Thyroid gland (tissue), 4 donors: Measurements from ENCODE around the gene DNAJC3. TPM values are rescaled to one million over a fixed set of nuclear protein-coding genes. Genes with fewer than 3 reads are reported as not detected.
"Not testable (repeated sequence)": the region's sequence is repeated elsewhere in the genome, so short reads cannot be mapped to it uniquely, and the experiment has no call there.

Experiments
- DNase-seq, 2 donors: peaks; one replicate each; pipeline ENCODE4 v3.0.0-alpha.2; 2019
- H3K27ac ChIP-seq, 3 donors: fragments of 200-600 bp; sonication (generic); 1 replicate in 2 of 3; 2 replicates in 1 of 3; pipeline ENCODE4 v1.5.1; 2016 to 2019; ENCODE audit warnings: mild to moderate bottlenecking in 1 of 3, moderate library complexity in 1 of 3
- H3K27me3 ChIP-seq: fragments of 200-600 bp; sonication (generic); one replicate; pipeline ENCODE4 v1.5.1; 2019
- H3K36me3 ChIP-seq, 2 donors: fragments of 200-600 bp; sonication (generic); one replicate each; pipeline ENCODE4 v1.5.1; 2016 to 2019
- H3K4me1 ChIP-seq, 2 donors: fragments of 200-600 bp; sonication (generic); one replicate each; pipeline ENCODE4 v1.5.1; 2017 to 2019
- H3K4me3 ChIP-seq, 3 donors: fragments of 200-600 bp; sonication (generic); replicated peaks in 1 of 3; 1 replicate in 2 of 3; 2 replicates in 1 of 3; pipeline ENCODE4 v1.5.1; 2016; ENCODE audit warnings: mild to moderate bottlenecking in 1 of 3
- H3K9me3 ChIP-seq: fragments of 200-600 bp; sonication (generic); one replicate; pipeline ENCODE4 v1.5.1; 2017
- CTCF ChIP-seq, 6 experiments: fragments of 200-600 bp in 3 of 6; fragments of 450-650 bp in 3 of 6; sonication (generic) in 3 of 6; IDR thresholded peaks; one replicate each; pipeline ENCODE4 v1.5.1; 2016 to 2019; ENCODE audit warnings: antibody characterized with exemption in 6 of 6, mild to moderate bottlenecking in 2 of 6, inconsistent platforms in 1 of 6, moderate library complexity in 1 of 6
- POLR2A ChIP-seq, 2 donors: fragments of 450-650 bp; IDR thresholded peaks; one replicate each; pipeline ENCODE4 v1.6.1; 2017; ENCODE audit warnings: antibody characterized with exemption in 2 of 2, mild to moderate bottlenecking in 2 of 2, moderate library complexity in 1 of 2
- WGBS, 2 donors: methylation state at CpG; one replicate each; pipeline ENCODE4 v1.1.5; 2017; 5-methylcytosine and 5-hydroxymethylcytosine counted together
- intact Hi-C: fragments of 100-400 bp; cut with DNase I; formaldehyde crosslinking; loops from one replicate; pipeline ENCODE4 v1.15.1; 2023
- total RNA-seq, 4 donors: library from RNA; depleted of rRNA; stranded (reverse); fragments of >200 nt; gene quantifications; one replicate each; pipeline ENCODE4 v1.2.3, GENCODE V29; 2016

Gene DNAJC3
- total RNA-seq, 4 donors from 2014 or later: 92.2 to 164 (median 125) TPM

GRCh38 chr13:95734124-95734523, 57.2 kb downstream of the DNAJC3 start:
- Histone ChIP-seq H3K36me3 (no peaks in the 10 kb centered on the region), H3K27me3 (no peaks in the 10 kb centered on the region), H3K4me3 (no peak overlapping the region), H3K4me1 (no peaks in the 10 kb centered on the region), H3K27ac (no peak overlapping the region), H3K9me3 (no peaks in the 10 kb centered on the region)
- DNase-seq: no peak
- 96 to 97% methylated on average over 2 of the region's 2 CpGs for WGBS, 2 donors
- intact Hi-C loops: no loop called here
- TF ChIP-seq CTCF (IDR thresholded peaks at IDR 0.05) (no peak), POLR2A (IDR thresholded peaks at IDR 0.05) (no peak)

GRCh38 chr13:95740071-95740978, 63.4 kb downstream of the DNAJC3 start:
- intact Hi-C loops, H3K9me3 ChIP-seq, H3K36me3 ChIP-seq, DNase-seq, H3K4me3 ChIP-seq, H3K4me1 ChIP-seq, H3K27me3 ChIP-seq, H3K27ac ChIP-seq: not testable (repeated sequence)
- whole genome bisulfite sequencing, 2 donors: 78 to 96% methylated on average over 7 to 13 of the region's 37 CpGs

- no peaks in the 10 kb centered on the region for H3K27me3 ChIP-seq
- no peak for DNase-seq
- H3K36me3 ChIP-seq: no peaks in the 10 kb centered on the region
- peaks cover 4 to 6% of the 10 kb centered on the region in 2 donors for H3K4me1 ChIP-seq
- intact Hi-C loops: no loop called here
- H3K27ac ChIP-seq: no peak overlapping the region
- TF ChIP-seq POLR2A (IDR thresholded peaks at IDR 0.05): no peak
- TF ChIP-seq CTCF (IDR thresholded peaks at IDR 0.05): no peak
- no peaks in the 10 kb centered on the region for H3K9me3 ChIP-seq
- H3K4me3 ChIP-seq: no peak overlapping the region
Observed at GRCh38 chr13:95740979-95741320, 64.0 kb downstream of the DNAJC3 start.

- DNase-seq: no peak
- no peak overlapping the region for H3K4me3 ChIP-seq
- no peaks in the 10 kb centered on the region for H3K36me3 ChIP-seq
- H3K27ac ChIP-seq: no peak overlapping the region
- WGBS, 2 donors: 96 to 100% methylated on average over 3 of the region's 4 CpGs
- no peaks in the 10 kb centered on the region for H3K27me3 ChIP-seq
- TF ChIP-seq CTCF (IDR thresholded peaks at IDR 0.05): no peak
- H3K4me1 ChIP-seq: peaks cover 4 to 10% of the 10 kb centered on the region in 2 donors
- intact Hi-C loops: no loop called here
- H3K9me3 ChIP-seq: no peaks in the 10 kb centered on the region
Observed at GRCh38 chr13:95741584-95742563, 64.9 kb downstream of the DNAJC3 start.

GRCh38 chr13:95743192-95743591, 66.3 kb downstream of the DNAJC3 start:
- TF ChIP-seq POLR2A (IDR thresholded peaks at IDR 0.05): no peak
- no peak for TF ChIP-seq CTCF (IDR thresholded peaks at IDR 0.05)
- Histone ChIP-seq H3K27ac (no peak overlapping the region), H3K9me3 (no peaks in the 10 kb centered on the region), H3K4me1 (peaks cover 4 to 16% of the 10 kb centered on the region in 2 donors), H3K4me3 (no peak overlapping the region), H3K36me3 (no peaks in the 10 kb centered on the region), H3K27me3 (no peaks in the 10 kb centered on the region)
- intact Hi-C loops: no loop called here
- WGBS, 2 donors: 91 to 95% methylated on average over 3 of the region's 3 CpGs
- DNase-seq: no peak
